ENCODE measurements around the gene MRM2. TPM values are rescaled to one million over a fixed set of nuclear protein-coding genes. Genes with fewer than 3 reads are reported as not detected.
A peak's percentile ranks its signal among the peaks of the same experiment; 100 is the strongest.

The MRM2 gene
- total and polyA plus RNA-seq, 2 donors from 2014 or later, result 25.6 TPM

DNA sequence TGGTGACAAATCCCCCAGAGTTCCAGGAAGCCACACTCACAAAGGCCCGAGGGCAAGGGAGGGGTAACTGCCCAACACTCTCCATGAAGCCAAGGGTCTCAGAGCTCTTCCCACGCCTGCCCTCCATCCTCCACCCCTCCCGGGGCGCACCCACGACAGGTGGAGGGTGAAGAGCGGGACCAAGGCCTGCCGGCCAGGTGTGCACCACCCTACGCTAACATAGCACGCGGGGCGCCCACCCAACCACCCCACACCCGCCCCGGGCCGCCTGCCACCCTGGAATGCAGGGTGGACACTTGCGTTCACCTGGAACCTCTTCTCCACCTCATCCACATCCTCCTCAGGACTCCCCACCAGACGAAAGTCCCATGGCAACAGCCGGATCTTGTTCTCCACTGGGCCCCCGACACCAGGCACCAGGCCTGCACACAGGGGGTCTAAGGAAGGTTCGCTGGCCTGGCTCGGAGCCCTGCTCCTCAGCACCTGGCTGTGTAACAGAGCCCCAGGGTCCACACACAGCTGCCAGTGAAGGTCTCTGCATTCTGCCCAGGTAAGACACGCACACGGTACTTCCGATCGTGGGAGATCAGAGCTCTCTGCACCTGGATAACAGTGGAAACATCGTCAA is 41.9 kb downstream of the MRM2 start:
- no peak overlapping the region for H3K4me3 ChIP-seq (ENCODE audit: low read length in 3 of 3)
- no peak overlapping the region for H3K9ac ChIP-seq (ENCODE audit: low read length in 3 of 3)
- H3K4me1 ChIP-seq (ENCODE audit: control insufficient read depth in 2 of 3, insufficient read depth in 2 of 3, low read depth in 1 of 3, low read length in 3 of 3), result peaks cover 0 to under 1% (median 0%) of the 10 kb centered on the region in 3 donors
- peaks cover 0 to 7% (median 0%) of the 10 kb centered on the region in 3 donors for H3K9me3 ChIP-seq (ENCODE audit: control insufficient read depth in 2 of 3, insufficient read depth in 1 of 3, low read length in 3 of 3)
- peak in 1 of 5 donors; percentile 28 for DNase-seq
- no peak for TF ChIP-seq CTCF (IDR thresholded peaks at IDR 0.05; ENCODE audit: borderline replicate concordance, extremely low read depth, insufficient read depth)
- H3K36me3 ChIP-seq (ENCODE audit: control insufficient read depth in 2 of 3, insufficient read depth in 3 of 3, low read length in 3 of 3), result no peaks in the 10 kb centered on the region
- no peak for FAIRE-seq
- no peaks in the 10 kb centered on the region for H3K27me3 ChIP-seq (ENCODE audit: control insufficient read depth, insufficient read depth, low read length)
- intact Hi-C loops (cut with DNase I), result loop anchor here (10.0 kb wide), 1 partner anchor 615 kb away; no protein-coding TSS in a partner anchor
- H3K27ac ChIP-seq (ENCODE audit: low read depth in 2 of 2, low read length in 2 of 2), result no peak overlapping the region

DNA sequence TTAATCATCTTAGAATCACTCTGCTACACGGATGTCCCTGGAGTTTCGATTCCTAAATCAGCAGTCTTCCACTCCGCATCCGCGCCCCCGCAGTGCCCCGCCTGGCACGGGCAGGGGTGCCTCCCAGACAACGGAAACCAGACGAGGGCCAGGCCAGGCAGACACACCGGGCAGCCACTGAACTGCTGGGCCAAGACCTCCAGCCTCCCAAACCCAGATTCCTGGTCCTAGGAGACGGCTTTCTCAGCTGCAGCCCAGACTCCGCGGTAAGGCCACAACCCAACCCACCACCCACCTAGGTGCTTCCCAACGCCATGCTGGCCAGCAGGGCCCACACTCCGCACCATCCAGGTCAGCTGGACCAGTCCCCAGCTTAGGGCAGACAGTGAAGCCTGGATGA is 42.5 kb downstream of the MRM2 start:
- Histone ChIP-seq H3K9me3 (ENCODE audit: control insufficient read depth in 2 of 3, insufficient read depth in 1 of 3, low read length in 3 of 3) (peaks cover 0 to 8% (median 0%) of the 10 kb centered on the region in 3 donors), H3K4me3 (ENCODE audit: low read length in 3 of 3) (no peak overlapping the region), H3K27ac (ENCODE audit: low read depth in 2 of 2, low read length in 2 of 2) (no peak overlapping the region), H3K9ac (ENCODE audit: low read length in 3 of 3) (no peak overlapping the region), H3K36me3 (ENCODE audit: control insufficient read depth in 2 of 3, insufficient read depth in 3 of 3, low read length in 3 of 3) (no peaks in the 10 kb centered on the region), H3K4me1 (ENCODE audit: control insufficient read depth in 2 of 3, insufficient read depth in 2 of 3, low read depth in 1 of 3, low read length in 3 of 3) (no peaks in the 10 kb centered on the region), H3K27me3 (ENCODE audit: control insufficient read depth, insufficient read depth, low read length) (no peaks in the 10 kb centered on the region)
- TF ChIP-seq CTCF (IDR thresholded peaks at IDR 0.05; ENCODE audit: borderline replicate concordance, extremely low read depth, insufficient read depth), result no peak
- DNase-seq (no peak), FAIRE-seq (no peak)
- intact Hi-C loops (cut with DNase I), result no loop called here

GRCh38 chr7:2198760-2199159 is 43.2 kb downstream of the MRM2 start:
- H3K4me3 ChIP-seq (ENCODE audit: low read length in 3 of 3), result no peak overlapping the region
- peaks cover 0 to 8% (median 0%) of the 10 kb centered on the region in 3 donors for H3K9me3 ChIP-seq (ENCODE audit: control insufficient read depth in 2 of 3, insufficient read depth in 1 of 3, low read length in 3 of 3)
- no peaks in the 10 kb centered on the region for H3K4me1 ChIP-seq (ENCODE audit: control insufficient read depth in 2 of 3, insufficient read depth in 2 of 3, low read depth in 1 of 3, low read length in 3 of 3)
- DNase-seq (no peak), FAIRE-seq (no peak)
- no peaks in the 10 kb centered on the region for H3K36me3 ChIP-seq (ENCODE audit: control insufficient read depth in 2 of 3, insufficient read depth in 3 of 3, low read length in 3 of 3)
- no peaks in the 10 kb centered on the region for H3K27me3 ChIP-seq (ENCODE audit: control insufficient read depth, insufficient read depth, low read length)
- no peak overlapping the region for H3K9ac ChIP-seq (ENCODE audit: low read length in 3 of 3)
- no peak overlapping the region for H3K27ac ChIP-seq (ENCODE audit: low read depth in 2 of 2, low read length in 2 of 2)
- TF ChIP-seq CTCF (IDR thresholded peaks at IDR 0.05; ENCODE audit: borderline replicate concordance, extremely low read depth, insufficient read depth), result no peak
- intact Hi-C loops (cut with DNase I), result no loop called here
